DMS153 treated with DMSO at 0.1 percent for 48 hours (cell line): ENCODE measurements around the gene L1CAM.
A peak's percentile ranks its signal among the peaks of the same experiment; 100 is the strongest.

Experiments
- DNase-seq: peaks from one replicate; lab custom pipeline; 2025; ENCODE audit not compliant: unreplicated experiment; lab: John Stamatoyannopoulos, UW

The L1CAM gene

GRCh38 chrX:153925739-153926551, 40.0 kb upstream of the L1CAM start, which contains the start of gene ARHGAP4:
TSS of gene ARHGAP4 (minus strand) at chrX:153926264. CDS start at chrX:153926202, 62 bp downstream.
- no peak for DNase-seq

GRCh38 chrX:153925387-153925738, 39.4 kb upstream of the L1CAM start:
- no peak for DNase-seq

- peak; percentile 60 for DNase-seq
Observed at GRCh38 chrX:153924149-153924861, 38.3 kb upstream of the L1CAM start.

GRCh38 chrX:153922932-153923857, 37.2 kb upstream of the L1CAM start:
- DNase-seq = peak; percentile 44

GRCh38 chrX:153921511-153922446, 35.8 kb upstream of the L1CAM start:
- DNase-seq = no peak

- no peak for DNase-seq
Observed at GRCh38 chrX:153921070-153921469, 35.1 kb upstream of the L1CAM start.

- DNase-seq = no peak
Observed at GRCh38 chrX:153920546-153920945, 34.6 kb upstream of the L1CAM start.

- DNase-seq = no peak
Observed at GRCh38 chrX:153919281-153919680, 33.3 kb upstream of the L1CAM start.

GRCh38 chrX:153917869-153918268, 31.9 kb upstream of the L1CAM start:
- DNase-seq = no peak

- no peak for DNase-seq
Observed at GRCh38 chrX:153913701-153914100, 27.7 kb upstream of the L1CAM start.

GRCh38 chrX:153913211-153913610, 27.2 kb upstream of the L1CAM start:
- no peak for DNase-seq

GRCh38 chrX:153911798-153912197, 25.8 kb upstream of the L1CAM start:
- no peak for DNase-seq

GRCh38 chrX:153910446-153910845, 24.5 kb upstream of the L1CAM start:
- no peak for DNase-seq

GRCh38 chrX:153909980-153910360, 24.0 kb upstream of the L1CAM start:
- DNase-seq = no peak

GRCh38 chrX:153909024-153909979, 23.3 kb upstream of the L1CAM start:
- DNase-seq = no peak

GRCh38 chrX:153908219-153908860, 22.4 kb upstream of the L1CAM start:
- DNase-seq = no peak

- DNase-seq = no peak
Observed at GRCh38 chrX:153907456-153907855, 21.5 kb upstream of the L1CAM start.

GRCh38 chrX:153906126-153906917, 20.3 kb upstream of the L1CAM start:
- DNase-seq = no peak
